Thyroid gland (tissue), 4 donors: ENCODE data around the gene HDDC3.
"Not testable (repeated sequence)": the region's sequence is repeated elsewhere in the genome, so short reads cannot be mapped to it uniquely, and the experiment has no call there.

Experiments
- POLR2A ChIP-seq, 2 donors: fragments of 450-650 bp; IDR thresholded peaks; one replicate each; pipeline ENCODE4 v1.6.1; 2017; ENCODE audit warnings: antibody characterized with exemption in 2 of 2, mild to moderate bottlenecking in 2 of 2, moderate library complexity in 1 of 2
- TF ChIP-seq, protein P1 (sequence below), 6 experiments: fragments of 200-600 bp in 3 of 6; fragments of 450-650 bp in 3 of 6; sonication (generic) in 3 of 6; IDR thresholded peaks; one replicate each; pipeline ENCODE4 v1.5.1; 2016 to 2019; ENCODE audit warnings: antibody characterized with exemption in 6 of 6, mild to moderate bottlenecking in 2 of 6, inconsistent platforms in 1 of 6, moderate library complexity in 1 of 6

DNA sequence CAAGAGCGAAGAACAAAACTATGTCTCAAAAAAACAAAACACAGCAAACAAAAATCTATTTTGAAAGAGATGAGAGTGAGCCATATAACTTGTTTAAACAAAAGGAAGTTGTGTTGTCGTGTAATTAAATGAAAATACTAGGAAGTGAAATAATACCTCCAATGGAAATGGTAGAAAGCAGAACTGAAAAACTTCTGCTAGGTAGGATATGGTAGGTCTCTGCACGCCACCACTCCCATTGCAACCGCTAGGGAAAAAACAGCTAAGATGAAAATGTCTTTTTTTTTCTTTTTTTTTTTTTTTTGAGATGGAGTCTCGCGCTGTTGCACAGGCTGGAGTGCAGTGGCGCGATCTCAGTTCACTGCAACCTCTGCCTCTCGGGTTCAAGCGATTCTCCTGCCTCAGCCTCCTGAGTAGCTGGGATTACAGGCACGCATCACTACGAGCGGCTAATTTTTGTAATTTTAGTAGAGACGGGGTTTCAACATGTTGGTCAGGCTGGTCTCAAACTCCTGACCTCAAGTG is 35.2 kb downstream of the HDDC3 start:
- TF ChIP-seq, protein P1, sequence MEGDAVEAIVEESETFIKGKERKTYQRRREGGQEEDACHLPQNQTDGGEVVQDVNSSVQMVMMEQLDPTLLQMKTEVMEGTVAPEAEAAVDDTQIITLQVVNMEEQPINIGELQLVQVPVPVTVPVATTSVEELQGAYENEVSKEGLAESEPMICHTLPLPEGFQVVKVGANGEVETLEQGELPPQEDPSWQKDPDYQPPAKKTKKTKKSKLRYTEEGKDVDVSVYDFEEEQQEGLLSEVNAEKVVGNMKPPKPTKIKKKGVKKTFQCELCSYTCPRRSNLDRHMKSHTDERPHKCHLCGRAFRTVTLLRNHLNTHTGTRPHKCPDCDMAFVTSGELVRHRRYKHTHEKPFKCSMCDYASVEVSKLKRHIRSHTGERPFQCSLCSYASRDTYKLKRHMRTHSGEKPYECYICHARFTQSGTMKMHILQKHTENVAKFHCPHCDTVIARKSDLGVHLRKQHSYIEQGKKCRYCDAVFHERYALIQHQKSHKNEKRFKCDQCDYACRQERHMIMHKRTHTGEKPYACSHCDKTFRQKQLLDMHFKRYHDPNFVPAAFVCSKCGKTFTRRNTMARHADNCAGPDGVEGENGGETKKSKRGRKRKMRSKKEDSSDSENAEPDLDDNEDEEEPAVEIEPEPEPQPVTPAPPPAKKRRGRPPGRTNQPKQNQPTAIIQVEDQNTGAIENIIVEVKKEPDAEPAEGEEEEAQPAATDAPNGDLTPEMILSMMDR (IDR thresholded peaks at IDR 0.05) = not testable (repeated sequence)
- not testable (repeated sequence) for TF ChIP-seq POLR2A (IDR thresholded peaks at IDR 0.05)
